GM10266 (cell line): ENCODE measurements around the gene CTXN3.

Source experiments
- DNase-seq: peaks from one replicate; pipeline ENCODE4 v3.0.0; 2012; ENCODE audit errors: extremely low spot score
- TF ChIP-seq, protein P1 (sequence below): IDR thresholded peaks from 2 replicates; pipeline ENCODE4 v1.5.1; 2012; ENCODE audit warnings: mild to moderate bottlenecking, low read depth; ENCODE audit not compliant: control insufficient read depth, insufficient read depth; ENCODE audit errors: missing control alignments

CTXN3 gene

DNA sequence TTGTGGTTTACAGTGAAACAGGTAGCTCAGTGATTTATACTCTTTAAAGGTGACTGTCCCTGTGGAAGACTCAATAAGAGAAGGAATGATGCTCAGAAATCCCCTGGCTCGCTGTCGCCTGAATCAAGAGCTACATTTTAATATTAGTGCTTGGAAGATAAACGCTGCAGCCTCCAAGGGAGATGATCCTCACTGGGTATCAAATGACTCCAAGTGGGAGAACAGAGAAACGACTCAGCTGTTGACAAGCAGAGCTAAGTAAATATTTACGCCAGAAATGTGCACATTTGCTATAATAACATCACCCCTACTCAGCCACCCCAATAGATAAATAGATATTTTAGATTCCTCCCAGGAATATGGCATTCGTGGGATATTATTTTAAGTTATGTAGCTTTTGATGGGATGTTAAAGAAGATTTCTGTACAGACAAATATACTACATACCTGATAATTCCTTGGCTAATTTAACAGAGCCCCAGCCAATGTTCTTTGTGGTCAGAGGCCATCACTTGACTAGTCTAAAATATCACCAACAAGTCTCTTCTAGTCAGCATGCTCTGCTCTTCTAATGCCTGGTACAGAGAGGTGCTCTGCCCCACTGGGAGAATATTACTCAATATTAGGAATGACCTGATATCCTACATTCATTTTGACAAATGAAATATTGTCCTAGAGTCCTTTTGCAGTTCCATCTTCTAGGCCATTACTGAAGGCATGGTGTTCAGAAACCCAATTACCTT lies 36.0 kb downstream of the CTXN3 start:
- TF ChIP-seq, protein P1, sequence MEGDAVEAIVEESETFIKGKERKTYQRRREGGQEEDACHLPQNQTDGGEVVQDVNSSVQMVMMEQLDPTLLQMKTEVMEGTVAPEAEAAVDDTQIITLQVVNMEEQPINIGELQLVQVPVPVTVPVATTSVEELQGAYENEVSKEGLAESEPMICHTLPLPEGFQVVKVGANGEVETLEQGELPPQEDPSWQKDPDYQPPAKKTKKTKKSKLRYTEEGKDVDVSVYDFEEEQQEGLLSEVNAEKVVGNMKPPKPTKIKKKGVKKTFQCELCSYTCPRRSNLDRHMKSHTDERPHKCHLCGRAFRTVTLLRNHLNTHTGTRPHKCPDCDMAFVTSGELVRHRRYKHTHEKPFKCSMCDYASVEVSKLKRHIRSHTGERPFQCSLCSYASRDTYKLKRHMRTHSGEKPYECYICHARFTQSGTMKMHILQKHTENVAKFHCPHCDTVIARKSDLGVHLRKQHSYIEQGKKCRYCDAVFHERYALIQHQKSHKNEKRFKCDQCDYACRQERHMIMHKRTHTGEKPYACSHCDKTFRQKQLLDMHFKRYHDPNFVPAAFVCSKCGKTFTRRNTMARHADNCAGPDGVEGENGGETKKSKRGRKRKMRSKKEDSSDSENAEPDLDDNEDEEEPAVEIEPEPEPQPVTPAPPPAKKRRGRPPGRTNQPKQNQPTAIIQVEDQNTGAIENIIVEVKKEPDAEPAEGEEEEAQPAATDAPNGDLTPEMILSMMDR, result no peak
- no peak for DNase-seq

DNA sequence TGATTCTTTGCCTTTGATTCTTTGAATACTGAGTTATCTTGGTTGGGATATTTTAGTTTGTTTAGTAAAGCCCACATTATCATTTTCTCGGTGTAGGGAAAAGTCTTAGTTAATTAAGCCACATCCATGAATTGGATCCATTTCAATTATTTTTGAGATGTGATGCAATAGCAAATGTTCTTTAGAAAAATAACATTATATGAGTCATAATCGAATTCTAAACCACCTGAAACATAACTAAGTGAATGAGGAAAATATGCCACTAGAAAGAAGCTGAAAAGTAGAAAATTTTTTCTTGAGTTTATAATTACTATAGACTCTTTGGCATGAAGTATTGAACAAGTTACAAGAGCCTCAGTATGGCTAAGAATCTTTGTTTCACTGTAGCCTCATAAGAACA lies 36.8 kb downstream of the CTXN3 start:
- DNase-seq, result no peak
- TF ChIP-seq, protein P1, result no peak

DNA sequence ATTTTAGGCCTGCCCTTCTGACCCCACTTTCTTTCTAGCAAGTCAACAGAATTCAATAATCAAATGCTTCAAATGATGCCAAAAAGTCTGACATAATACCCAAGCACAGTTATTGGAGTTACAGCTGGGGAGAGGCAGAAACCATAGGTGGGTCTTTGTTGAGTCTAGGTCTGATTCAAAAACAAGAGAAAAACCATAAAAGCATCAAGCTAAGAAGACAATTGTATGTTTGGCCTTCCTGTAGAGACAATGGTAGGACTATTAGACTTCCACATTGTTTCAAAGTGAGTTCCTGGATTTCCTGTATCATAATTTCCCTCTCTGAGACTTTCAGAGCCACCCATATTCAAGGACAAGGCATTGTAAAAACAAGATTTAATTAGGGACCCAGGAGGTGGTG lies 37.5 kb downstream of the CTXN3 start:
- DNase-seq, result no peak
- TF ChIP-seq, protein P1, result no peak

DNA sequence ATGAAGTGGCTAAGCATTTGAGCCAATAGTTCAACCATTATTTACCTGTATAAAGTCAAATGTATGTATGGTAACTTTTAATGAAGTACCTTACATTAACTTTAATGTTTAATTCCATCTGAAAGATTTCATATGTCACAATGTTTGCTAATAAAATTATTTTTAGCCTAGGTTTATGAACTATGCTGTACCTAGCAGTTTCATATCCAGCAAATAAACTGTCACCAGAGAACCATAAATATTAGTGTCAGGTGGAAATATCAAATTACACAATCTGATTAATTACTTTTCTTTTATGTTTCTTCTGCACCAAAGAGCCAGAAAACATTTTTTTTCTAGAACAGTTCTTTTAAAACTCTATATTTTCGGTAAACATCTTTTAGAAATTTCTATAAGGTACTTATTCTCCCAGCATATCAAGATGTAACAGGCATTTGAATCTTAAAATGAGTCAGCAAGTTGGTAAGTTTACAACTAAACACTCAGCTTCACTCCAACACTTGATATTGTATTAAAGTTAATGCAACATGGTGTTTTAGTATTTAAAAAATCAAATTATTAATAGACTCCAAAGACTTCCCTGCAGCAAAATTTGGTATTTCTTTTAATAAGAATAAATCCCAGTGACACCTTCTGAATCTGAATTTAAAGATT lies 45.8 kb downstream of the CTXN3 start:
- no peak for DNase-seq
- TF ChIP-seq, protein P1, result no peak

DNA sequence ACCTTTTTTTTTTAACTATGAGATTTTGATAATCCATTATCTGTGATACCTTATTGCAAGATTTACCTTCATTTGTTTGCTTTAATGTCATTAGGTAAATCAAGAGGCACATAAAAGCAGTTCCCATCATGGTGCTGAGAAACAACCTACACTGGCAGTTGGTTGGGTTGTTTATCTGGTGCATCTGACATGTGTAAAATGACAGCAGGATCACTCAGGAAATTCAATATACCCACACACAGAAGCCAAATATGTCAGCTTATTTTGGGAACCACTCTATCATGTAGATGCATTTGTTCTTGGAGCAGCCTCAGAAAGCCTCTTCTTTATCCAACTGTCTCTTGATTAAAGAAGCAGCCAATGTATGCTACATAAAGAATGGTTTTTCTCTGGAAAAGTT lies 46.5 kb downstream of the CTXN3 start:
- TF ChIP-seq, protein P1, result no peak
- DNase-seq, result no peak

DNA sequence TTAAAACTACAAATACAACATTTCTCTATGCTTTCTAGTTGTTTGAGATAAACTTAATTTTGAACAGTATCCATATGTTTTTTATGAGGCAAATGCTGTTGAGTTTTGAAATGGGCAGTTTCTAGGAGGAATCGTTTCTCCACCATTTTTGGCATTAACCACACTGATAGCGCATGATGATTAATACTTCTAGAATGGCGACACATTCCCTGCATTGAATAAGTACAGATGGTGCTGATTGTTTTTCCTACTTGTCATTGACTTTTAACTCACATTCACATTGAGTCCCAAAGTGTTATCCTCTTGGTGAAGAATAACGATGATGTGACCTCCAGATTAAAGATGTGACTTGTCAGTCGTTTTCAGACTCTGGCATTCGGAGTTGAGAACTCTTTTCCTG lies 47.8 kb downstream of the CTXN3 start:
- TF ChIP-seq, protein P1, result no peak
- DNase-seq, result no peak
